HUDEP-2 (cell line): ENCODE results near the gene ZNF83.
"Not testable (repeated sequence)": the region's sequence is repeated elsewhere in the genome, so short reads cannot be mapped to it uniquely, and the experiment has no call there.

ENCODE experiments used
- DNase-seq, 76 experiments: peaks; one replicate each; lab custom pipeline; 2025; ENCODE audit not compliant: unreplicated experiment in 76 of 76; lab: John Stamatoyannopoulos, UW

The ZNF83 gene

DNA sequence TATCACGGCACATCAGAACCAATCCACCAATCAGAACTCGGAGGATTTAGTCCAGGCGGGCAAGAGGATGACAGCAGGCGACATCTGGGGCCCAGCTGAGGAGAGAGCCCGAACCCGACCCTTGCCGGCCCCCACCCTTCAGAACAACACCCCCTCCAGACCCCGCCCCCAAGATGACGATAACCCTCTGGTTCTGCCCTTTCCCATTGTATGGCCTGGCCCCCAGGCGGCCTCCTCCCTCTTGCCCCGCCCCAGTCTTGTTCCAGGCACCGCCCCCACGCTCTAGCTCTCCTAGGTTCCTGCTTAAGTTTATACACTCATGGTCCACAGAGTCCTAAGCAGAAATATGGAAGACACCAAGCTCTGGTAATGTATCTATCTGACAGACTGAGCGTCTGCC lies 2.8 kb upstream of the ZNF83 start:
- no peak for DNase-seq

DNA sequence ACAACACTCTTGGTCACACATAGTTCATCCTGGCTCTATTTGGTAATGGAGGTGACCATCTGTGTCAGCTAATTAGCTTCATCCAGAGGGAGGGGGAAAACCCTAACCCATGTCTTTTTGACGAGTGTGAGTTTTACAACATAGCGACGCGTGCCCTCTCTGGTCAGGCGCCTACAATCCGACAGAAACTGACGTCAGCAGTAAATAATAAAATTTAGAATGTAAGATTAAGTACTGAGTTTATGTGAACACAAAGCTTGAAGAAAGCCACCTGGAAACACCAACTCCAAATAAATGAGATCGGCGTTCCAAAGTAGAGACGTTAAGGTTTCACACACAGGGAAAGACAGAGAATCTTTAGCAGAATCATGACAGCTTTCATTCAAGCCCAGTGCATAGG lies 1.8 kb upstream of the ZNF83 start:
- no peak for DNase-seq

DNA sequence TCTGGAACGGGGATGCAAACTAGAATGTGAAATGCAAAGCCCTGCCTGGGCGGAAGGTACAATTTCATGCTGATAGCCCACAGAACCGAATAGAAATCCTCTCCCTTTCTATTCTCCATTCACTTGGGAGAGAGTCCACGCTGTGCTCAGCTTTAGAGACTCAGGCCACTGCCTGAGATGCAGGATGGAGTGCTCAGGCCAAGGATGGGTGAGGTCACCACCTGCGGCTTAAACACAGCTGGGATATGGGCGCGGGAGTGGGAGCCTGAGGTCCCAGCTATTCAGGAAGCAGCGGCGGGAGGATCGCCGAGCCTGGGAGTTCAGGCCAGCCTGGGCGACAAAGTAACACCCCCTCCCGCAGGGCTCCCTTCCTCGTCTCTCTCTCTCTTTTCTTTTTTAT lies 446 bp upstream of the ZNF83 start:
- DNase-seq, result no peak

GRCh38 chr19:52635786-52636570 lies 2.2 kb downstream of the ZNF83 start:
- no peak for DNase-seq

GRCh38 chr19:52627441-52627840 lies 10.7 kb downstream of the ZNF83 start:
- DNase-seq, result not testable (repeated sequence)

DNA sequence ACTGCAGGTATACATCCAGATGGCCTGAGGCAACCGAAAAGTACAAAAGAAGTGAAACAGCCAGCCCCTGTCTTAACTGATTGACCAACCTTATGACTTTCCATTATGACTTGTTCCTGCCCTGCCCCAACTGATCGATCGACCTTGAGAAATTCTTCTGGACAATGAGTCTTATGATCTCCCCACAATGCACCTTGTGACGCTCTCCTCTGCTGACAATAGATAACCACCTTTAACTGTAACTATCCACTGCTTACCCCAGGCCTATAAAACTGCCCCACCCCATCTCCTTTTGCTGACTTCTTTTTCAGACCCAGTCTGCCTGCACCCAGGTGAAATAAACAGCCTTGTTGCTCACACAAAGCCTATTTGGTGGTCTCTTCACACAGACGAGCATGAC lies 11.2 kb downstream of the ZNF83 start:
- DNase-seq, result peak in 8 of 76 experiments; percentile 7 to 70 (median 26)

DNA sequence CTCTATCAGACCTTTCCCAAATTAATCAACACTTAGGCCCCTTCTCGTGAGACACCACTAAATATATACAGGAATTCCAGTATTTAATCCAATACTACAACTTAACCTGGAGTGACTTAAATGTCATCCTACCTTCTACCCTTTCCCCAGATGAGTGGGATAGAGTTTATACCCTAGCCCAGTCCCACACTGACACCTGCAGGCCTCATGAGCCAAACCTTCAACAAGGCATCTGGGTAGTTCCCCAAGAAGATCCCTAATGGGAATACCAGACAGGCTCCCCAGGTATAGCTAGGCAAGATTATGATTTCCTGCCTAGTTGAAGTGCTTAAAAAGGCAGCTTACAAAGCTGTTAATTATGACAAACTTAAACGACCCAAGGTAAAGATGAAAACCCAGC lies 15.9 kb downstream of the ZNF83 start:
- DNase-seq, result no peak

DNA sequence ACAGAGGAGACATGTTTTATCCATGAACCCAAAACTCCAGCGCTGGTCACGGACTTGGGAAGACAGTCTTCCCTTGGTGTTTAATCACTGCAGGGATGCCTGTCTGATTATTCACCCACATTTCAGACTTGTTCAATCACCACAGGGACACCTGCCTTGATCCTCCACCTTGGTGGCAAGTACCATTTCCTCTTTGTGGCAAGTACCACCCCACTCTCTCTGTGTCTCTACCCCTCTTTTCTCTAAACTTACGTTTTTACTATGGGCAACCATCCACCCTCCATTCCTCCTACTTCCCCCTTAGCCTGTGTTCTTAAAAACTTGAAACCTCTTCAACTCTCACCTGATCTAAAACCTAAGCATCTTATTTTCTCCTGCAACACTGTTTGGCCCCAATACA lies 16.8 kb downstream of the ZNF83 start:
- no peak for DNase-seq

DNA sequence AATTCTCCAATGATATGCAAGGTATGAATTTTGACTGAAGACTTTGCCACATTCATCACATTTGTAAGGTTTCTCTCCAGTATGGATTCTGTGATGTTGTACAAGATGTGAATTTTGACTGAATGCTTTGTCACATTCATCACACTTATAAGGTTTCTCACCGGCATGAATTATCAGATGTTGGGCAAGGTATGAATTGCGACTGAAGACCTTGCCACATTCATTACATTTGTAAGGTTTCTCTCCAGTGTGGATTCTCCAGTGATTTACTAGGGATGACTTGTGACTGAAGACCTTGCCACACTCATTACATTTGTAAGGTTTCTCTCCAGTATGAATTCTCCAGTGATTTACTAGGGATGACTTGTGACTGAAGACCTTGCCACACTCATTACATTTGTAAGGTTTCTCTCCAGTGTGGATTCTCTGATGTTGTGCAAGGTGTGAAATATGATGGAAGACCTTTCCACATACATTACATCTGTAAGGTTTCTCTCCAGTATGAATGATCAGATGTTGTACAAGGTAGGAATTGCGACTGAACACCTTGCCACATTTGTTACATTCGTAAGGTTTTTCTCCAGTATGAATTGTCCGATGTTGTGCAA lies 24.8 kb downstream of the ZNF83 start:
- DNase-seq, result no peak

DNA sequence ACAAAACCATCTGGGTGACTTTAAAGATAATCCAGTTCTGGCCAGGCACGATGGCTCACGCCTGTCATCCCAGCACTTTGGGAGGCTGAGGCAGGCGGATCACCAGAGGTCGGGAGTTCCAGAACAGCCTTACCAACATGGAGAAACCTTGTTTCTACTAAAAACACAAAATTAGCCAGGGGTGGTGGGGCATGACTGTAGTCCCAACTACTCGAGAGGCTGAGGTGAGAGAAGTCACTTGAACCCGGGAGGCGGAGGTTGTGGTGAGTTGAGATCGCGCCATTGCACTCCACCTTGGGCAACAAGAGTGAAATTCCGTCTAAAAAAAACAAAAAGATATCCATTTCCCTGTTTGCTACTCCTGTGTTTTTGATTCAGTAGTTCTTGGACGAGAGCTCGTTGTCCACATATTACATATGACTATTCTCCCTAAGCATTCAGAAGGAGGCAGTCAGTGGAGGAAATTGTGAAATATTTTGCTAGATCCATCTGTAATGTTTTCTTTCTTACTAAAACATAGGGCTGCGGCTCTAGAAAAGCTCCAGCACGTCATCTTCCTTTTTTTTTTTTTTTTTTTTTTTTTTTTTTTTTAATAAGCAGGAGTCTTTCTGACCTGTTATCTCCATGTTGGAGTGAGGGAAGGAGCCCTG lies 34.5 kb downstream of the ZNF83 start:
- no peak for DNase-seq

DNA sequence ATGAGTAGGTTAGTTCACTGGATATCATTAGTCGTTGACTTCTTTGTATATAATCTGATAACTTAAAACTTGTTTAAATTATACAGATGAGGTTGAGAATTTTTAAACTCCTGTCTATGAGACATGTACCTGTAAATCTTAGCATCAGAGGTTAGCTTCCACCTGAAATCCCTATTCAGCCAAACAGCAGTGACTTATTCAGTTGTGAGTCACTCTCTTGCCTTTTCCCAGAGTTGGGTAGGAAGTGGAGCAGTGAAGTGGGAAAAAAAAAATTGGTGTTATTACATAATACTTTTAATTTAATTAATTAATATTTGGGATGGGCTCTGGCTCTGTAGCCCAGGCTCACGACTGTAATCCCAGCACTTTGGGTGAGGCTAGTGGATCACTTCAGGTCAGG lies 35.2 kb downstream of the ZNF83 start:
- DNase-seq, result no peak

- peak in 2 of 76 experiments; percentile 1 to 9 for DNase-seq
Observed at GRCh38 chr19:52601974-52602366, 36.2 kb downstream of the ZNF83 start.

GRCh38 chr19:52601025-52601973 lies 36.9 kb downstream of the ZNF83 start:
- peak in 74 of 76 experiments; percentile 8 to 96 (median 86) for DNase-seq

DNA sequence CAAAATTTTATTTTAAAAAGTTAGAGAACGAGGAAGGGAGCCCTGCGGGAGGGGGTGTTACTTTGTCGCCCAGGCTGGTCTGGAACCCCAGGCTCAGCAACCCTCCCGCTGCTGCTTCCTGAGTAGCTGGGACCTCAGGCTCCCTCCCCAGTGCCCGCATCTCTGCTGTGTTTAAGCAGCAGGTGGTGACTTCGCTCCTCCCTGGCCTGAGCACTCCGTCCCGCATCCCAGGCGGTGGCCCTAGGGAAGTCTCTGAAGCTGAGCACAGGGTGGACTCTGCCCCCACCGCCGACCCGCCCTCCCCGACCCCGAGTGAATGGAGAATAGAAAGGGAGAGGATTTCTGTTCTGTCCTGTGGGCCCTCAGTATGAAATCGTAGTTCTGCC lies 37.5 kb downstream of the ZNF83 start:
- DNase-seq, result peak in 3 of 76 experiments; percentile 13 to 37 (median 32)

- DNase-seq, result no peak
Observed at GRCh38 chr19:52599241-52599640, 38.9 kb downstream of the ZNF83 start.

GRCh38 chr19:52593441-52593840 lies 44.7 kb downstream of the ZNF83 start:
- DNase-seq, result not testable (repeated sequence)

DNA sequence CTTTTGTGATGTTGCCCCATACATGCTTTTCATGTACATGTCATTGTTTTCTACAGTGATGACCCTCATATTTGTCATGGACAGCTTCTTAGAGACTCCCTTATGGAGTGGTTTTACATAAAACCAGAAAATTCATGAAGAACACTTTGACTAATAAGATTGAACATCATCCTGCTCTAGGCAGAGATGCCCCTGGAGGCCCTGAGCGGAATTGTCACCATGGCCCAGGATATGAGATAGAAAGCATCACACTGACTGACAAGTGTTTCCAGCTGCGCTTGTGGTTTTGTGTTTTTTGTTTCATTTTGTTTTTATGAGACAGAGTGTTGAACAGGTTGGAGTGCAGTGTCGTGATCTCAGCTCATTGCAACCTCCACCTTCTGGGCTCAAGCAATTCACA lies 45.9 kb downstream of the ZNF83 start:
- no peak for DNase-seq

DNA sequence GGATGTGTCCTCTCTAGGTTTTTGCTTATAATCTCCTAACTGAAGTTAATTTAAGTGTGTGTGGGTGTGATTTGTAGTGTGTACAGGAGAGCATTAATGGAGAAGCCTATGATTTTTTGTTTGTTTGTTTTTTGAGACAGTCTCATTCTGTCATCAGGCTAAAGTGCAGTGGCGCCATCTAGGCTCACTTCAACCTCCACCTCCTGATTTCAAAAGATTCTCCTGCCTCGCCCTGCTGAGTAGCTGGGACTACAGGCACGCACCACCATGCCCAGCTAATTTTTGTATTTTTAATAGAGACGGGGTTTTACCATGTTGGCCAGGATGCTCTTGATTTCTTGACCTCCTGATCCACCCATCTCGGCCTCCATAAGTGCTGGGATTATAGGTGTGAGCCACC lies 47.4 kb downstream of the ZNF83 start:
- no peak for DNase-seq

DNA sequence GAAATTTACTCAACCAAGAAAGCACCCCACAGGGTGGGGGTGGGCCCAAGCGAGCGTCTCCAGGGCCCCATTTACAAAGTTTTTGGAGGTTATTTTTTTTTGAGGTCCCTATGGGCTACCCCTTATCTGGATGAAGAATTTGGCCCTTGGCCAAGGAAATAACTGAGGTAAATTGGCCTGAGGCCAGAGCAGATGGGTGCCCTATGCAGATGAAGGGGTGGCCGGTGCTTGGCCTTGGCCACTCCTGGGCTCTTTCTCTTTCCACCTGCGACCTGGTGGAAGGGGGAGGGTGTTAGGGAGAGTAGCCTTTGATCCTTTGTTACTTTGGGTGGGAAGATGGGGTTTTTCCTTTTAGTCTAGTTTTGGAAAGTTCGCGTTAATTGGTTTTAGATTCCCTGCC lies 52.6 kb downstream of the ZNF83 start:
- no peak for DNase-seq

DNA sequence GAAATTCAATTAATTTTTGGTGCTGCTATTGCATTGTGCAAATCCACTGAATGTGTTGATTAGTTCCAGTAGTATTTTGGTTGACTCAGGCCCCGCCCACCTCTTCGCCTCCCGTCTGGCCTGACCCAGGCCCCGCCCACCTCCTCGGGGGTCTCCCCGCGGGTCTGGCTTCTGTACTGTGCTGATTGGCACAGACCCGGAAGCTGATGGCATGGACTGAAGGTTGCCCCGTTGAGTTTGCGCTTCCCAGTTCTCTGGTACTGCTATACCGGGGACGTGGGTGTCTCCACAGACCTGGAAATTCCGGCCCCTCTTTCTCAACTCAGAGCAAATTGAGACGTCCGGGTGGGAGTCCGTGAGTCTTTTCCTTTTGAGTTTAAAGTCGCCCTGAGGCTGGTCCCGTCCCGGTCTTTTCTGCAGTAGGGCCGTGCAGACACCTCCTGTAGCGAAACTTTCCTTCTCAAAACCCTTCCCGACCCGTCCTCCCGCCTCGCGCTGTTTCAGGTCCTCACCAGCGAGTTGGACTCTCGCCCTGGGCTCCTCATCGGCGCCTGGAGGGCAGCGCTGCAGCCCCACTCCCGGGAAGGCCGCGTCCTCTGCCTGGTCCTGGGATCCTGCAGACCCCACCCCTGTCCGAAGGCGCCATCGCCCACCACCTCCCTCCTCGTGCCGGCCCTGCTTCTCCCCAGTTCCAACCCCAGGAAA lies 53.3 kb downstream of the ZNF83 start:
- DNase-seq, result no peak
